ENCODE measurements around the gene ALK. TPM values are rescaled to one million over a fixed set of nuclear protein-coding genes. Genes with fewer than 3 reads are reported as not detected.

ALK gene
- polyA plus RNA-seq (2012; rRNA removed): 0.30 and 0.55 TPM in 2 replicates
- 0.22 and 0.62 TPM in 2 replicates for polyA plus RNA-seq (2012; cell fraction: cytosol; rRNA removed)
- 0.32 and 0.77 TPM in 2 replicates for polyA plus RNA-seq (2012; cell fraction: nucleus; rRNA removed)

GRCh38 chr2:29921560-29921915 is at the start of gene ALK:
Gene ALK, minus strand, starts transcription at chr2:29921586. Its CDS starts 927 bp downstream, at chr2:29920659.
- H3F3A ChIP-seq (replicated peaks; ENCODE audit: insufficient read depth): no peaks in the 10 kb centered on the region
- H3K4me2 ChIP-seq: peak within 1 kb of the TSS; percentile 92
- no peaks in the 10 kb centered on the region for H3K36me3 ChIP-seq (replicated peaks in 1 of 2; ENCODE audit: control insufficient read depth in 1 of 2, insufficient read depth in 2 of 2, low read length in 1 of 2)
- peak within 1 kb of the TSS; percentile 61 to 71 for H3K4me3 ChIP-seq (ENCODE audit: low read depth in 2 of 2, low read length in 1 of 2)
- ChIA-PET CTCF (interaction anchor here (0.7 to 14.9 kb wide), 31 partner anchors 11 to 962 kb away, joined by 3 to 398 read pairs (median 6); no protein-coding TSS in a partner anchor), POLR2A (interaction anchor here (0.7 to 6.6 kb wide), 15 partner anchors 12 to 963 kb away, joined by 3 to 66 read pairs (median 6); no protein-coding TSS in a partner anchor)
- TF ChIP-seq, protein P1, sequence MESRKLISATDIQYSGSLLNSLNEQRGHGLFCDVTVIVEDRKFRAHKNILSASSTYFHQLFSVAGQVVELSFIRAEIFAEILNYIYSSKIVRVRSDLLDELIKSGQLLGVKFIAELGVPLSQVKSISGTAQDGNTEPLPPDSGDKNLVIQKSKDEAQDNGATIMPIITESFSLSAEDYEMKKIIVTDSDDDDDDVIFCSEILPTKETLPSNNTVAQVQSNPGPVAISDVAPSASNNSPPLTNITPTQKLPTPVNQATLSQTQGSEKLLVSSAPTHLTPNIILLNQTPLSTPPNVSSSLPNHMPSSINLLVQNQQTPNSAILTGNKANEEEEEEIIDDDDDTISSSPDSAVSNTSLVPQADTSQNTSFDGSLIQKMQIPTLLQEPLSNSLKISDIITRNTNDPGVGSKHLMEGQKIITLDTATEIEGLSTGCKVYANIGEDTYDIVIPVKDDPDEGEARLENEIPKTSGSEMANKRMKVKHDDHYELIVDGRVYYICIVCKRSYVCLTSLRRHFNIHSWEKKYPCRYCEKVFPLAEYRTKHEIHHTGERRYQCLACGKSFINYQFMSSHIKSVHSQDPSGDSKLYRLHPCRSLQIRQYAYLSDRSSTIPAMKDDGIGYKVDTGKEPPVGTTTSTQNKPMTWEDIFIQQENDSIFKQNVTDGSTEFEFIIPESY (IDR thresholded peaks at IDR 0.05; ENCODE audit: borderline replicate concordance, low read depth): no peak
- peak within 1 kb of the TSS; percentile 2; the same call in 1 of the 2 replicates for H2AFZ ChIP-seq (ENCODE audit: low read depth)
- no peaks in the 10 kb centered on the region for H3K9me3 ChIP-seq
- WGBS (ENCODE audit: low lambda C conversion rate): under 1% methylated on average over 8 of the region's 27 CpGs
- H4K20me1 ChIP-seq (ENCODE audit: insufficient read depth): no peaks in the 10 kb centered on the region
- peak; percentile 99 for DNase-seq
- no peak within 1 kb of the TSS for H3K9ac ChIP-seq
- H3K4me1 ChIP-seq (ENCODE audit: control insufficient read depth in 1 of 2, insufficient read depth in 2 of 2, low read depth in 1 of 2, low read length in 1 of 2): peaks cover 0 to 27% of the 10 kb centered on the region in 2 experiments; a peak in 2 of 4 replicates
- peak within 1 kb of the TSS in 1 of 2 experiments; percentile 89; a peak in 2 of 4 replicates for H3K27ac ChIP-seq (ENCODE audit: low read depth in 2 of 2, low read length in 1 of 2)
- H3K27me3 ChIP-seq (ENCODE audit: insufficient read depth): peaks cover 38% of the 10 kb centered on the region
- H3K9me2 ChIP-seq: no peaks in the 10 kb centered on the region
- H3K79me2 ChIP-seq (ENCODE audit: insufficient read depth): no peaks in the 10 kb centered on the region

- H3K36me3 ChIP-seq (replicated peaks in 1 of 2; ENCODE audit: control insufficient read depth in 1 of 2, insufficient read depth in 2 of 2, low read length in 1 of 2): no peaks in the 10 kb centered on the region
- no peaks in the 10 kb centered on the region for H3K4me1 ChIP-seq (ENCODE audit: control insufficient read depth in 1 of 2, insufficient read depth in 2 of 2, low read depth in 1 of 2, low read length in 1 of 2)
- no peaks in the 10 kb centered on the region for H3K9me3 ChIP-seq
- 14% methylated on average over 2 of the region's 2 CpGs for WGBS (ENCODE audit: low lambda C conversion rate)
- H3K27me3 ChIP-seq (ENCODE audit: insufficient read depth): no peaks in the 10 kb centered on the region
- H3K9me2 ChIP-seq: no peaks in the 10 kb centered on the region
- ChIA-PET CTCF (no interaction called here), POLR2A (no interaction called here)
- no peak overlapping the region for H2AFZ ChIP-seq (ENCODE audit: low read depth)
- H3F3A ChIP-seq (replicated peaks; ENCODE audit: insufficient read depth): no peaks in the 10 kb centered on the region
- TF ChIP-seq TAF1 (IDR thresholded peaks at IDR 0.05; ENCODE audit: borderline replicate concordance, low read depth, low read length) (no peak), TCF12 (IDR thresholded peaks at IDR 0.05) (no peak), RAD21 (IDR thresholded peaks at IDR 0.05; ENCODE audit: low read length) (no peak)
- DNase-seq: no peak
- no peak overlapping the region for H3K4me2 ChIP-seq
- H3K4me3 ChIP-seq (ENCODE audit: low read depth in 2 of 2, low read length in 1 of 2): no peak overlapping the region
- H3K79me2 ChIP-seq (ENCODE audit: insufficient read depth): no peaks in the 10 kb centered on the region
- no peak overlapping the region for H3K9ac ChIP-seq
- H3K27ac ChIP-seq (ENCODE audit: low read depth in 2 of 2, low read length in 1 of 2): no peak overlapping the region
- H4K20me1 ChIP-seq (ENCODE audit: insufficient read depth): no peaks in the 10 kb centered on the region
Observed at GRCh38 chr2:29966266-29966665, 44.9 kb upstream of the ALK start.

DNA sequence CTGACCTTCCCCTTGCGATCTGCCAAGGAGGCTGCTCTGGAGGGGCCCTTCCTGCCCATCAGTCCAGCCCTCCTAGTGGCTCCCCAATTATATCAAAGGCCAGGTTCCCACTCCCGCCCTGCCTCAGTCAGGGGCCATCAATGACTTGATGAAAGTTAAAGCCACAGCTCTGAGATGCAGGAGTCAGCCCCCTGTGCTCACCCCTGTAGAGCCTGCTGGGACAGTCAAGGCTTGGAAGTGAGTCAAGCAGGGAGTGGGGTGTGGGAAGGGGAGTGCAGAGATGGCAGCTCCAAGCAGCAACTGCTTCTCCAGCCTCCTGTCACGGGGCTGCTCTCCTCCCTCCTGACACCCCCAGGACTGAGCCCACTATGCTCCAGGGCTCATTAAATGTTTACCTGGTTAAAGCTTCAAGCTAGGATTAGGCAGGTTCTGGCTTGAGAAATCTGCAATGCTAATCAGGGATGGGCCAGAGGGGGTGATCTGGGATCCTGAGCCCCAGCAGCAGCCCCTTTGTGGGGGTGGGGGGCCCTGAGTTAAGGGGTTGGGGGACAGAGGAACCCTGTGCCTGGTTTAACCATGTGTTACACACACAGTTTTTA is 42.7 kb upstream of the ALK start:
- Histone ChIP-seq H3K9ac (no peak overlapping the region), H3K27me3 (ENCODE audit: insufficient read depth) (no peaks in the 10 kb centered on the region), H3K4me2 (no peak overlapping the region), H4K20me1 (ENCODE audit: insufficient read depth) (no peaks in the 10 kb centered on the region), H3K9me3 (no peaks in the 10 kb centered on the region), H3K4me3 (ENCODE audit: low read depth in 2 of 2, low read length in 1 of 2) (no peak overlapping the region), H3F3A (replicated peaks; ENCODE audit: insufficient read depth) (no peaks in the 10 kb centered on the region), H3K27ac (ENCODE audit: low read depth in 2 of 2, low read length in 1 of 2) (no peak overlapping the region), H3K4me1 (ENCODE audit: control insufficient read depth in 1 of 2, insufficient read depth in 2 of 2, low read depth in 1 of 2, low read length in 1 of 2) (no peaks in the 10 kb centered on the region), H3K9me2 (no peaks in the 10 kb centered on the region), H3K79me2 (ENCODE audit: insufficient read depth) (no peaks in the 10 kb centered on the region), H3K36me3 (replicated peaks in 1 of 2; ENCODE audit: control insufficient read depth in 1 of 2, insufficient read depth in 2 of 2, low read length in 1 of 2) (no peaks in the 10 kb centered on the region), H2AFZ (ENCODE audit: low read depth) (no peak overlapping the region)
- no peak for TF ChIP-seq MAX (IDR thresholded peaks at IDR 0.05; ENCODE audit: low read depth)
- no peak for TF ChIP-seq GABPA (IDR thresholded peaks at IDR 0.05; ENCODE audit: low read depth)
- TF ChIP-seq YY1 (IDR thresholded peaks at IDR 0.05; ENCODE audit: low read depth): no peak
- TF ChIP-seq NRF1 (IDR thresholded peaks at IDR 0.05; ENCODE audit: low read depth, low read length): no peak
- TF ChIP-seq, protein P2, sequence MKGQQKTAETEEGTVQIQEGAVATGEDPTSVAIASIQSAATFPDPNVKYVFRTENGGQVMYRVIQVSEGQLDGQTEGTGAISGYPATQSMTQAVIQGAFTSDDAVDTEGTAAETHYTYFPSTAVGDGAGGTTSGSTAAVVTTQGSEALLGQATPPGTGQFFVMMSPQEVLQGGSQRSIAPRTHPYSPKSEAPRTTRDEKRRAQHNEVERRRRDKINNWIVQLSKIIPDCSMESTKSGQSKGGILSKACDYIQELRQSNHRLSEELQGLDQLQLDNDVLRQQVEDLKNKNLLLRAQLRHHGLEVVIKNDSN (IDR thresholded peaks at IDR 0.05; ENCODE audit: borderline replicate concordance, low read depth): no peak
- no peak for TF ChIP-seq TEAD4 (IDR thresholded peaks at IDR 0.05; ENCODE audit: borderline replicate concordance, insufficient read depth)
- no peak for DNase-seq
- CTCF ChIA-PET: interaction anchor here (1.1 to 5.7 kb wide), 3 partner anchors 40 to 108 kb away, joined by 3 to 29 read pairs (median 4); no protein-coding TSS in a partner anchor
- WGBS (ENCODE audit: low lambda C conversion rate): 45% methylated on average over 3 of the region's 3 CpGs
- POLR2A ChIA-PET: no interaction called here
